GM21723 (cell line): ENCODE data around the gene ZNF445.
"Not testable (repeated sequence)": the region's sequence is repeated elsewhere in the genome, so short reads cannot be mapped to it uniquely, and the experiment has no call there.

Experiments used
- ATAC-seq: cut with Tn5 transposase; IDR thresholded peaks from one replicate; pipeline ENCODE4 v1.9.1; 2021; ENCODE audit warnings: mild to moderate bottlenecking, moderate library complexity; ENCODE audit not compliant: unreplicated experiment

The ZNF445 gene

DNA sequence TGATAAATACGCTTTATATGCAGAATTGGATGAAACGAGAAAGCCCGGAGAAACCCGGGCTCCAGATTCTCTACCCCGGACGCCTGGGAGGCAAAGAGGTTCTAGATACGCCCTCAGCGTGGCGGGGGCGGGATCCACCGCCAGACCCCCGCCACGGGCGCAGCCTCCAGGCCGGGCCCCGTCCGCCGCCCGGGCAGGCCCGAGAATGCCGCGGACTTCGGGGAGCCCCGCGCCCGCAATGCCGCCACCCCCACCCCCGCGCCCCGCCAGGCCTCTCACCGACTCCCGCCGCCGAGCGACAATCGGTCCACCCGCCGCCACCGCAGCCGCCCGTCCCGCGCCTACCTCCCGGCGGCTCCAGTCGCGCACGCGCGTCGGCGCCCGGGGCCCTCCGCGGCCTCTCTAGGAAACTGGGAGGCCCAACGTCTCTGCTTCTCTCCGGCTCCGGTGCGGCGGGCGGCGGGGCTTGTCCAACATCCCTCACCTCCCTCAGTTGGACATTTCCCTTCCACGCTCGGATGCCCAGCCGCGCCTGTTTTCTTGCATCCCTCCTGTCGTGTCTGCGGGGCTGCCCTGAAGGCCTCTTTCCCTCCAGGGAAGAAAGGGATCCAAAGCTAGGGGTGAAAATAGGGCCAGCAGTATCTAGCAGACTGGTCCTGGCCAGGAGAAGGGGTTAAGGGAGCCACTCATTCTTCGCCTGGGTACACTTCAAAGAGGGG, at the start of gene ZNF445:
ZNF445 (minus strand) TSS at position 359 of the 719 bp plus-strand sequence. CDS start 22,121 bp downstream, outside the sequence.
- ATAC-seq = peak; percentile 85

DNA sequence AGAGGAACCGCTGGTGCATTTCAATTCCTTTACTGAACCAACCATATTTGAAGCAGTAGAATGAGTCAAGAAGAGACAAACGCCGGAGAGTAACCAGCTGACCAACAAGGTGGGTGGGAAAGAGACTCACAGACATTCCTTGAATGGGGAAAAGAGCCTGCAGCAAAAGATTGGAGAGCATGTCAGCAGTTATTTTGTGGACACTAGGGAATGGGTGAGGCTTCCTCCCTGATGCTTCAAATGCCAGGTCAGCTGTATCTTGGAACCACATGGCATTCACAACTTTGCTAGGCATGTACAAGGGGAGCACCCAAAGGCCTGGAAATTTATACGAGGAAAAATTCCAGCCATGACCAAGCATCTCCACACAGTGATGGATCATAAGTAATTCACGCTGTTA, 47.6 kb upstream of the ZNF445 start:
- no peak for ATAC-seq

DNA sequence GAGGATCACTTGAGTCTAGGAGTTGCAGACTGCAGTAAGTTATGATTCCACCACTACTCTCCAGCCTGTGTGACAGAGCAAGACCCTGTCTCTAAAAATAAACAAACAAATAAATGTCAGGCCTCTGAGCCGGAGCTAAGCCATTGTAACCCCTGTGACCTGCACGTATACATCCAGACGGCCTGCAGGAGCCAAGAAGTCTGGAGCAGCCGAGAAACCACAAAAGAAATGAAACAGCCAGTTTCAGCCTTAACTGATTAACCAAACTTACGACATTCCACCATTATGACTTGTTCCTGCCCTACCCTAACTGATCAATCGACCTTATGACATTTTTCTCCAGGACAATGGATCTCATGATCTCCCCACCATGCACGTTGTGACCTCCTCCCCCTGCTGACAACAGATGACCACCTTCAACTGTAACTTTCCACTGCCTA, 45.0 kb upstream of the ZNF445 start:
- ATAC-seq = no peak

DNA sequence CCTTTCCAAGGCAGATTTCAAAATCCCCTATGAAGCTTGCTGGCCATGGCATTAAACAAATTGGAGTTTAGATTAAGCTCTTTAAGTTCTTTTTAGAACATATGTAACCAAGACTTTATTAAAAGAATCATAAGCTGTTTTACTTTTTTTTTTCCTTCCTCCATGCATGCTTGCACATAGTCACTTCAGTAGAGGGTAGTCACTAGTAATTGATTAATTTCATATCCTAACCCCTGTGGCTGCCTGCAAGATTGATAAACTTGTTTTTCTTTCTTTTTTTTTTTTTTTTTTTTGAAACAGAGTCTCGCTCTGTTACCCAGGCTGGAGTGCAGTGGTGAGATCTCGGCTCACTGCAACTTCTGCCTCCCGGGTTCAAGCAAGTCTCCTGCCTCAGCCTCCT, 44.3 kb upstream of the ZNF445 start:
- ATAC-seq = no peak

DNA sequence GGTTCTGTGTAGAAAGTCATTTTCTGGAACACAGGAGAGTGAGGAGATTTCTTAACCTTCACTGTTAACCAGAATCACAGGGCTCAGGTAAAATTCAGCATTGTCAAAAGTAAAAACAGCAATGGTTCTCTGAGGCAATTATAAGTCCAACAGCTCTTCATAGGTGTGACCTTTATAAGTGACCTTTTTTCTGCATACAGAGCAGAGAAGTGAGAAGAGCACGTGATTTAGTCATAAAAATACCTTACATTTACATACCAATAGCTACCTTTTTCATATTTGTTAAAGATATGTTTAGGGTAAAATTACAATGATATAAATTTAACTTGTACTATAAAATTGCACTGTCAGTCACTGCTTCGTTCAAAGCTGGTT, 41.3 kb upstream of the ZNF445 start:
- no peak for ATAC-seq

DNA sequence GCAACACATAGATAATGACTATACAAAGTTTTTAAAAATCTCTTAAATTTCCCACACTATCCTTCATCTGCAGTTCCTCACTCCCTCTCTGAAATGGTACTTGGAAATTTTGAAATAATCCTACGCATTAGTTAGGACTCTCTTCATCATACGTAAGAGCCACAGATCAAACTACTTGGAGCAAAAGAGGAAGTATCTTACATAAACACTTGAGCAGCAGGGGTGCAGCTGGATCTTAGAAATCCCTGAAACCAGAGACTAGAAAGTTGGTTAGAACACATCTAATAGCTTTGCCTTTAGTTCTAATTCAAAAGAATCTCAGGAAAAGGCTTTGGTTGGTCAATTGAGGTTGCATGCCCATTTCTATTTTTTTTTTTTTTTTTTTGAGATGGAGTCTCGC, 38.8 kb upstream of the ZNF445 start:
- ATAC-seq = no peak

DNA sequence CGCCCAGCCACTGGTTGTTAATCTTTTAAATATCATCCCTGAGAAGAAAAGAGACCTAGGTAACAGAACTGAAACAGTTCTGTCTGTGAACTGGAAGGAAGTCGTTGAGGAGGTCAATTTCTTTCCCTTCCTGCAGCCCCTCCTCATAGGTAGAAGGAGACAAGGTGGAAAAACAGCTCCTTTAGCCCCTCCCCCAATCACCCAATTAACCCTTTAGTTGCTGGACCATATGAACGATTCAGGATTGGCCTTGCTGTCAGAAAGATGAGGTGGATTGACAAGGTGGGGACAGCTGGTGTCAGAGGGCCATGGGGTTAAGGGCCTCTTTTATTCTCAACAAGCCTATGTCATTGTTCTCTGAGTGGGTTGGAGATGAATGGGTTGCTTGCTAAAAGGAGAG, 36.0 kb upstream of the ZNF445 start:
- ATAC-seq = no peak

DNA sequence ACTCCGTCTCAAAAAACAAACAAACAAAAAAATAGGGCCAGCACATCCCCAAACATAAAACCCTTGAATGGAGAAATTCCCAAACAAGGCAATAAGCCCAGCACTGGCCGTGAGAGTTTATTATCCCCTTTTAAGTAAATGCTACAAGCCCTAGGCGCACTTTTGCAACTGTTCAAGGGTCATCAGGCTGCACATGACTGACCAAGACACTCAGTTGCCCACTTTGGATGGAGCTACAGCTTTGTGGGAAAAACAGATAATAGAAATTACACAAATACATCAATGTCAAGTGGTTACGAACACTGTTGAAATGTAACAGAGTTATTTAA, 33.7 kb upstream of the ZNF445 start:
- ATAC-seq = no peak

DNA sequence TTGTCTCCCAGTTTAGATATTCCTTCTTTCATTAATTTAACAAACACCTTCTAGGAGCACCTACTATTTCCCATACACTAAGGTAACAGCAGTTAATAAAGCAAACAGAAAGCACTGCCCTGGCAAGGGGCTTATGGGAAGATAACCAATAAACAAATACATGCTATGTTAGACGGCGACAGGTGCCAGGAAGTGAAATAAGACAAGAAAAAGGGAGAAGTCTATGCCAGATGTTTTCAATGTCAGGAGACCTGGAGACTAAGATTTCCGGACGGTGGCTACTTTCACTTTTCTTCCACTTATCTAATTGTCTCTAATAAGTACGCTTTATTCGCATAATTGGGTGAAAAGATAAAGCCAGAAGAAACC, 32.5 kb upstream of the ZNF445 start:
- ATAC-seq = peak; percentile 49

DNA sequence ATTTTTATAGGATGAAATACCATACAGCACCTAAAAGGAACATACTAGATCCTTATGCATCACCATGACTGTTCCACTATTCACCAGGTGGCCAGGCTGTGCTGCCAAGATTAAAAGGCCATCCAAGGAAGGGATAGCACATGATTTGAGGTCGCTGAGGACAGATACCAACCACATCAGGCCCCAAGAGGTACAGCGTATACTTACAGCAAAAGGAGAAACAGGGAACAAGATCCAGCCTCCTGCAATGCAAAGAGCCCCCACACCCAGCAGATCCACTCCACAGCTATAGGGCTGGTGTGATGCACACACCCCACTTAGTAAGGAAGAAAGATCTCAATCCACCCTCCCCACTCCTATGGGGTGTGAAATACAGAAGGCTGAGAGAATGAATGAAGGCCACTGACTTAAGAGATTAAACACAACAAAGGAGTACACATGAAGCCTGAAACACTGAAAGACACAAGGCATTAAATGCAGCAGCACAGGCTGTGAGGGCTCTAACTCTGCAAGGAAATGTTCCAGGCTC, 32.0 kb upstream of the ZNF445 start:
- peak; percentile 24 for ATAC-seq

DNA sequence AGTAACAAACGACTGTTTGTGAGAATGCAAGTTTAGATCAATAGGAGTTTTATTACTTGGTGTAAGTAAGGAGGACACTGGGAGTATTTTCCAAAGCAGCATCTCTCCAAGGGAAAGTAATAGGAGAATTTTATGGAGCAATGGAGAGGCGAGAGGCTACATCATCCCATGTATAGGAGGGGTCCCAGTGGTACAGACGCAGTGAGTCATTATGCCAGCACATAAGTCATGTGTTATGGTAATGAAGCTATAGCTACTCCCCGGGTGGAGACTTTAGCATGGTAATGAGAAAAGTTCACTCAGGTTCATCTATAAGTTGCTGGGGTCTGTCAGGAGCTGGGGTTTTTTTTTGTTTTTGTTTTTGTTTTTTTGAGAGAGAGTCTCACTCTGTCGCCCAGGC, 29.5 kb upstream of the ZNF445 start:
- no peak for ATAC-seq

DNA sequence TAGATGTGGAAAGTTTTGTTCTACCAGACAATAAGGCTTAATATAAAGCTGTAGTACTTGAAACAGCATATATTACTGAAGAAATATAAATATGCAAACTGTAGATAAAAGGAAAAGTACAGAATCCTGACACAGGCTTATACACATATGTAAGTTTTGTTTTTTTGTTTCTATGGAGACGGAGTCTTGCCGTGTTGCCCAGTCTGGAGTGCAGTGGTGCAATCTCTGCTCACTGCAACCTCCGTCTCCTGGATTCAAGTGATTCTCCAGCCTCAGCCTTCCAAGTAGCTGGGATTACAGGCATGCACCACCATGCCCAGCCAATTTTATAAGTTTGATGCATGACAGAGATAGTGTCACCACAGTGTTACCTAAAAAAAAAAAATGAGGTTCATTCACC, 29.1 kb upstream of the ZNF445 start:
- no peak for ATAC-seq

DNA sequence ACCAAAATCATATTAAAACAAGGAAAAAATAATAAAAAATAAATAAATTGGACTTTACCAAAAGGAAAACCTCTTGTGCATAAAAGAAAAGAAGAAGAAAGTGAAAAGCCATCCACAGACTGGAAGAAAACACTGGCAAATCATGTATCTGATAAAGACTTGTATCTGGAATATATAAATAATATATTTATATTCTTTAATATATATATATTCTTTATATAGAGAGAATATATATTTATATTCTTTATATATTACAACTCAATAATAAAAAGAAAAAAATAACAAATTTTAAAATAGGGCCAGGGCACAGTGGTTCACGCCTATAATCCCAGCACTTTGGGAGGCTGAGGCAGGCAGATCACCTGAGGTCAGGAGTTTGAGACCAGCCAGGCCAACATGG, 27.1 kb upstream of the ZNF445 start:
- no peak for ATAC-seq

DNA sequence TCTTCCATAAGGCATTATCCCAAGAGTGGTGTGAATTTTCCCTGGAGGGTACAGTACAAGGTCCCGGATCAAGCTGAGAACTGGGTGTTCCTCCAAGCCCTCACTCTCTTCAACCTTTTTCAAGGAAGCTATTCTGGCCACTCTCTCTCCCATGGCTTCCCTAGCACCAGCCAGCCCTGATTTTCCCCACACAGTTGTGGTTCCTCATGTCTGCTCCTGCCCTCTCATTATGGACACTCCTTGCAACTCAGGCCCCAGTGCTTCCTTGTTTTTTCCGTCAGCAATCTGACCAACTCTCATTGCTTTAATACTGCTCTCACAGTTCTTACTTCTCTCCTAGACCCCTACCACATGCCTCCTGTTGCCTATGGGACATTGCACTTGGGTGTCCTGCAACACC, 25.7 kb upstream of the ZNF445 start:
- ATAC-seq = not testable (repeated sequence)

DNA sequence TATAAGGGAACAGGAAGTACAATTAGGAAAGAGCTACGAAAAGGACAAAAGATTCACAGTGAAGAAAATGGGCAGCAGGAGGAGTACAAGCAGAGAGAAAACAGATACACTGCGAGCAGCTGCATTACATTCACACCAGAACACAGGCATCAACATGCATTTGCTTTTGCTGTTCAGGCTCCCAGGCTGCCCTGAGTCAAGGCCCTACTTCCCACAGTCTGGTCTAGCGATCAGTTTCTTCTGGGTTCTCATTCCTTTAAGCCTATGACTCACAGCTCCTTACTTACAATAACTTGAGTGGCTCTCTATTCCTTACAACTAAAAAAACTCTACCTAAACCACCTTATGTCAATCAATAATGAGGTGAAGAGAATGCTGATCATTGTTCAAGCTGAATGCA, 24.5 kb upstream of the ZNF445 start:
- no peak for ATAC-seq

DNA sequence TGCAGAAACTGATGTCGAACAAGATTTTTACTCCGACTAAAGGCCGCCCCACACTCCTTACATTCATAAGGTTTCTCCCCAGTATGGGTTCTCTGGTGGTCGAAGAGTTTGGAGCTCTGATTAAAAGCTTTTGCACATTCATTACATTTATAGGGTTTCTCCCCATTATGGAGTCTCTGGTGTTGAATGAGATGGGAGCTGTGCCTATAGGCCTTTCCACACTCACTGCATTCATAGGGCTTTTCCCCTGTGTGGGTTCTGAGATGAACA, 22.4 kb upstream of the ZNF445 start:
- not testable (repeated sequence) for ATAC-seq

DNA sequence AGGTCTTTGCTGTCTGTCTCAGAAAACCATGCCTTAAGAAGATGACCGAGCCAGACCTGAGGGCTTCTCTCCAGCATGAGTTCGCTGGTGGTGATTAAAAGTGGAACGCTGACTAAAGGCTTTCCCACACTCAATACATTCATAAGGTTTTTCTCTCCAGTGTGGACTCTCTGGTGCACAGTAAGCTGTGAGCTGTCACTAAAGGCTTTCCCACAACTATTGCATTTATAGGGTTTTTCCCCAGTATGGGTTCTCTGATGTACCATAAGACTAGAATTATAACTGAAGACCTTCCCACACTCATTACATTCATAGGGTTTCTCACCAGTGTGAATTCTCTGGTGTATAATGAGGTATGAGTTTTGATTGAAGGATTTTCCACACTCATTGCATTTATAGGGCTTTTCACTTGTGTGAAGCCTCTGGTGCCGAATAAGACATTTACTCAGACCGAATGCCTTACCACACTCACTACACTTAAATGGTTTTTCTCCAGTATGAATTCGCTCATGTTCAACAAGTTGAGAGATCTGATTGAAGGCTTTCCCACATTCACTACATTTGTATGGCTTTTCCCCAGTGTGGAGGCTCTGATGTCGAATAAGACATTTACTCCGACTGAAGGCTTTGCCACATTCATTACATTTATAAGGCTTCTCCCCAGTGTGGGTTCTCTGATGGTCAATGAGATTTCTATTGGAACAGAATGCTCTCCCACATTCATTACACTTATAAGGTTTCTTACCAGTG, 21.9 kb upstream of the ZNF445 start:
- ATAC-seq = no peak

DNA sequence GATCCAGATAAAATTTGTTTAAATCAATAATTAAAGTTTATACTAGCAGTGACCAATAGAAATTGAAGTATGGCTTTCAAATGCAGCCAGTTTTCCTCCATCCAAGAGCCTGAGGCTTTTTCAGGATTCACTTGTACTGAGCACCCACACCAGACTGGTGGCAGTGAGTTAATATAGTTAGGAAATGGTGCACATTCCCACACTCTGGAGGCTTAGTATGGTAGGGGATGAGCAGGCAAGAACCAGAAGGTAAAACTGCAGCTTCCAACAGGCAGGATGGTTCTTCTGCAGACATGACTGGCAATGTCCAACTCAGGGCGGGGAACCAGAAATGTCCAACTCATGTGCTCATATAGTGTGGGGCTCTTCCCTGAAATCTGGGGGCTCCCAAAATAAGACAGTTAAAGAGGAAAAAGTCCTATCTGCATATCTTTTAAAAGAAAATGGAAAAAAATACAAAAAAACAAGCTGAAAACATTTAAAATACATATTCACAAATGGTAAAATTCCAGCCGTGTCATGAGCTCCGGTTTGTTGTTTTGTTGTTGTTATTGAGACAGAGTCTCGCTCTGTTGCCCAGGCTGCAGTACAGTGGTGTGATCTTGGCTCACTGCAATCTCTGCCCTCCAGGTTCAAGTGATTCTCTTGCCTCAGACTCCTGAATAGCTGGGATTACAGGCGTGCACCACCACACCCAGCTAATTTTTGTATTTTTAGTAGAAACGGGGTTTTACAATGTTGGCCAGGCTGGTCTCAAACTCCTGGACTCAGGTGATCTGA, 18.4 kb upstream of the ZNF445 start:
- no peak for ATAC-seq

DNA sequence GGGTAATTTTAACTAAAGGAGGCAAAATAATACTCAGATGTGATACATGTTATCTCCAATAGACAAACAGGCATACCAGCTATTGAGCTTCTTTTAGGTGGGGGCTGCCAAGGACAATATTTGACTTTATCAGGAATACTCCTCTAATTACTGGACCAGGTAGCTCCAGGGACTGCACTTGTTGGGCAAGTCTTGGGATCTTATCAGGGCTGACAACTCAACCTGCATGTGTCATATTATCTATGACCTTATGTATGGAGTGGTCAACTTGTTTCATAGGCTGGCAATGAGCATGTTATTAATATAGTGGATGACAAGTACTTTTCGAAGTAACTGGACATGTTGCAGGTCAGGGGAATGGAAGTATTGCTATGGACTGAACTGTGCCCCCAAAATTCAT, 15.0 kb upstream of the ZNF445 start:
- no peak for ATAC-seq

DNA sequence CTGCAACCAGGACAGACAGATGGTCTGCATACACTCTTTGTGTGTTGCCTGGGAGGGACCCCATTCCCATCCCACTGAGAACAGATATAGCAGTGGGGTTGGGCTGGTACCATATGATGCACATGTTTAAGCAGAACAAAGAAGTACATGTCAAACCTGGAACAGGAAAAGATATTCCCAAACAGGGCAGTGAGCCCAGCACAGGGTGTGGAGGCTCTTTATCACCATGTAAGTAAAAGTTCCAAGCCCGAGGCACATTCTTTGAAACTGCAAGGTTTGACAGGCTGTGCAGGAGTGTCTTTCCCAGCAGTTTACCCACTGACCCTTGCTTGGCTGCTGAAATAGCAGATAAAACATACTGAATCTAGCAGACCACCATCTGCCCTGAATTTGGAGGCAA, 5.3 kb upstream of the ZNF445 start:
- no peak for ATAC-seq

DNA sequence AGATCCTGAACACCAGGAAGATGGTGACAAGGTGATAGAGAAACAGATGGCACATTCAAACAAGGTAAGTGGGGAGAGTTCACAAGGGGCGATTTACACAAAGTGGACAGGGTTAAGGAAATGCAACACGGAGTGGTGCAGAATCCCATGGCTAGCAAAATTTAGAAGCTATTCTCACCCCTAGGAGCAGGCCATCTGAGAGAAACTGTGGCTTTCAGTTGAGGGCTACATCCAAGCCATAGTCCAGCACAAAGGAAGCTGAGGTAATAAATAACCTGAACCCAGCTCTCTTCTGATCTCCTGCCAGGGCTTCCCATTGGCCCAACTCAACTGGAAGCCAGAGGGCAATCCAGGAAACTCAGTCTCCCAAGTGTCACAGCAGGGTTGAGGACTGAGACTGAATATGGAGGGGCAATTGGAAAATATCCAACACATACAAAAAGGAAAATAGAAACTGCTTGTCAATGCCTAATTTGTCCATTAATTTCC, 1.2 kb upstream of the ZNF445 start:
- no peak for ATAC-seq

DNA sequence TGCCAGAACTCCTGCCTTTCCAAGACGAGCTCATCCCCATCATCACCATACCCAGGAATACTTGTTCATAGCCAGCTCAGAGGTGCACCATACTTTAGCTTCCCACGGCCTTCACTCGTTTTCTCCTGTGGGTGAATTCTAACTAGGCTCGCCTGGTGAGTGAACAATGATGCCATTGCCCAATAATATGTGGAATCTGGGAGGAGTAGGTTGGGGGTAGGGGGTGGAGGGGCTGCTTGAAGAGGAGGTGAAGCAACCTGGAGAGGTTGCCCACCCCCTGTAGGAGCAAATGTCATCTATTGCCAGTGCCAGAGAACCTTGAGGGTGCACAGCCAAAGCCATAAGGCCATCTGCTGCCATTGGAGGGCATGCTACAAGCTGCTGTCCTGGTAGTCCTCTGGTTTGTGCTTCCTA, 592 bp upstream of the ZNF445 start:
- no peak for ATAC-seq
